Measurements from ENCODE around the gene LUC7L3. TPM values are rescaled to one million over a fixed set of nuclear protein-coding genes. Genes with fewer than 3 reads are reported as not detected.
A peak's percentile ranks its signal among the peaks of the same experiment; 100 is the strongest.

LUC7L3 gene
- total and polyA plus RNA-seq, 2 of the 13 experiments (the other 11 are each of a cell fraction or from before 2014, with no cell fraction given), result 108 to 120 TPM

DNA sequence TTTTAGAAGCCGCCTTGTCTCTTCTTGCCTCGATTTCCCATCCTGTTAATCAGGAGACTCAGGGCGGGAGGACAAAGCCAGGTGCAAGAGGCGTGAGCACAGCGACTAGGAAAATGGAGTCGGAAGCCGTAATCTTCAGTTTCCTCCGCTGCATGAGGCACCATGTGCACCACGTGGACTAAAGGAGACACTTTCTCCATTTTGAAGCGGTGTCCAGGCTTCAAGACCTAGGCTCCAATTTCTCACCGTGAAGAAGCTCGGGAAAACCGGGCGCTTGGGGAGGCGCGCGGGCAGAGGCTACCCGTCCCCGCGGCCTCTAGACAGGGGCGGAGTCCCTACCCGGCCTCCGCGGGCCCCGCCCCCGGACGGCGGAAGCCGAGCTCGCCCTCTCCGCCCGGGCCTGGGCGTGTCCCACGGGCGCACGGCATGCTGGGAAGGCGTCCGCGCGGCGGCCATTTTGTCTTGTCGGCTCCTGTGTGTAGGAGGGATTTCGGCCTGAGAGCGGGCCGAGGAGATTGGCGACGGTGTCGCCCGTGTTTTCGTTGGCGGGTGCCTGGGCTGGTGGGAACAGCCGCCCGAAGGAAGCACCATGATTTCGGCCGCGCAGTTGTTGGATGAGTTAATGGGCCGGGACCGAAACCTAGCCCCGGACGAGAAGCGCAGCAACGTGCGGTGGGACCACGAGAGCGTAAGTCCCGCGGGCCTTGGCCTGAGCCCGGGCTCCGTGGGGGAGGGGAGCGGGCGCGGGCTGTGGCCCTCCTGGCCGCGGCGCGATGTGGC is at the start of gene LUC7L3 (continued):
- TF ChIP-seq, protein P1, sequence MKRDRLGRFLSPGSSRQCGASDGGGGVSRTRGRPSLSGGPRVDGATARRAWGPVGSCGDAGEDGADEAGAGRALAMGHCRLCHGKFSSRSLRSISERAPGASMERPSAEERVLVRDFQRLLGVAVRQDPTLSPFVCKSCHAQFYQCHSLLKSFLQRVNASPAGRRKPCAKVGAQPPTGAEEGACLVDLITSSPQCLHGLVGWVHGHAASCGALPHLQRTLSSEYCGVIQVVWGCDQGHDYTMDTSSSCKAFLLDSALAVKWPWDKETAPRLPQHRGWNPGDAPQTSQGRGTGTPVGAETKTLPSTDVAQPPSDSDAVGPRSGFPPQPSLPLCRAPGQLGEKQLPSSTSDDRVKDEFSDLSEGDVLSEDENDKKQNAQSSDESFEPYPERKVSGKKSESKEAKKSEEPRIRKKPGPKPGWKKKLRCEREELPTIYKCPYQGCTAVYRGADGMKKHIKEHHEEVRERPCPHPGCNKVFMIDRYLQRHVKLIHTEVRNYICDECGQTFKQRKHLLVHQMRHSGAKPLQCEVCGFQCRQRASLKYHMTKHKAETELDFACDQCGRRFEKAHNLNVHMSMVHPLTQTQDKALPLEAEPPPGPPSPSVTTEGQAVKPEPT (CRISPR knock-in tag; IDR thresholded peaks at IDR 0.05; ENCODE audit: low read depth), result 0 out of 2 replicates have a peak, but pooled peaks have one; percentile 54
- TF ChIP-seq, protein P2, sequence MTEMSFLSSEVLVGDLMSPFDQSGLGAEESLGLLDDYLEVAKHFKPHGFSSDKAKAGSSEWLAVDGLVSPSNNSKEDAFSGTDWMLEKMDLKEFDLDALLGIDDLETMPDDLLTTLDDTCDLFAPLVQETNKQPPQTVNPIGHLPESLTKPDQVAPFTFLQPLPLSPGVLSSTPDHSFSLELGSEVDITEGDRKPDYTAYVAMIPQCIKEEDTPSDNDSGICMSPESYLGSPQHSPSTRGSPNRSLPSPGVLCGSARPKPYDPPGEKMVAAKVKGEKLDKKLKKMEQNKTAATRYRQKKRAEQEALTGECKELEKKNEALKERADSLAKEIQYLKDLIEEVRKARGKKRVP (CRISPR knock-in tag; IDR thresholded peaks at IDR 0.05), result peak in 1 of 2 experiments; percentile 56; a peak in 1 of 4 replicates
- TF ChIP-seq, protein P3, sequence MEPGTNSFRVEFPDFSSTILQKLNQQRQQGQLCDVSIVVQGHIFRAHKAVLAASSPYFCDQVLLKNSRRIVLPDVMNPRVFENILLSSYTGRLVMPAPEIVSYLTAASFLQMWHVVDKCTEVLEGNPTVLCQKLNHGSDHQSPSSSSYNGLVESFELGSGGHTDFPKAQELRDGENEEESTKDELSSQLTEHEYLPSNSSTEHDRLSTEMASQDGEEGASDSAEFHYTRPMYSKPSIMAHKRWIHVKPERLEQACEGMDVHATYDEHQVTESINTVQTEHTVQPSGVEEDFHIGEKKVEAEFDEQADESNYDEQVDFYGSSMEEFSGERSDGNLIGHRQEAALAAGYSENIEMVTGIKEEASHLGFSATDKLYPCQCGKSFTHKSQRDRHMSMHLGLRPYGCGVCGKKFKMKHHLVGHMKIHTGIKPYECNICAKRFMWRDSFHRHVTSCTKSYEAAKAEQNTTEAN (CRISPR knock-in tag; conservative IDR thresholded peaks at IDR 0.05), result peak; percentile 89
- TF ChIP-seq RXRB (CRISPR knock-in tag; IDR thresholded peaks at IDR 0.05; ENCODE audit: borderline replicate concordance) (peak; percentile 58), NR2C2 (CRISPR knock-in tag; IDR thresholded peaks at IDR 0.05; ENCODE audit: borderline replicate concordance) (peak; percentile 78; the same call in 1 of the 2 replicates), POLR2AphosphoS2 (IDR thresholded peaks at IDR 0.05; ENCODE audit: low read depth, low read length) (peak; percentile 93; the same call in 1 of the 2 replicates), KAT7 (CRISPR knock-in tag; IDR thresholded peaks at IDR 0.05; ENCODE audit: borderline replicate concordance) (peak; percentile 85; the same call in 1 of the 2 replicates), SATB2 (CRISPR knock-in tag; IDR thresholded peaks at IDR 0.05) (peak; percentile 75; the same call in 1 of the 2 replicates), PRPF4 (IDR thresholded peaks at IDR 0.05; ENCODE audit: low read depth, low read length, poor library complexity, severe bottlenecking) (peak; percentile 60), RFX1 (IDR thresholded peaks at IDR 0.05) (no peak), ZNF607 (CRISPR knock-in tag; IDR thresholded peaks at IDR 0.05; ENCODE audit: borderline replicate concordance) (peak; percentile 91), ZFP36L1 (CRISPR knock-in tag; IDR thresholded peaks at IDR 0.05) (no peak; the same call in none of the 2 replicates)
- TF ChIP-seq, protein P4, sequence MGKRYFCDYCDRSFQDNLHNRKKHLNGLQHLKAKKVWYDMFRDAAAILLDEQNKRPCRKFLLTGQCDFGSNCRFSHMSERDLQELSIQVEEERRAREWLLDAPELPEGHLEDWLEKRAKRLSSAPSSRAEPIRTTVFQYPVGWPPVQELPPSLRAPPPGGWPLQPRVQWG (CRISPR knock-in tag; IDR thresholded peaks at IDR 0.05; ENCODE audit: borderline replicate concordance, low read depth), result no peak
- TF ChIP-seq, protein P5, sequence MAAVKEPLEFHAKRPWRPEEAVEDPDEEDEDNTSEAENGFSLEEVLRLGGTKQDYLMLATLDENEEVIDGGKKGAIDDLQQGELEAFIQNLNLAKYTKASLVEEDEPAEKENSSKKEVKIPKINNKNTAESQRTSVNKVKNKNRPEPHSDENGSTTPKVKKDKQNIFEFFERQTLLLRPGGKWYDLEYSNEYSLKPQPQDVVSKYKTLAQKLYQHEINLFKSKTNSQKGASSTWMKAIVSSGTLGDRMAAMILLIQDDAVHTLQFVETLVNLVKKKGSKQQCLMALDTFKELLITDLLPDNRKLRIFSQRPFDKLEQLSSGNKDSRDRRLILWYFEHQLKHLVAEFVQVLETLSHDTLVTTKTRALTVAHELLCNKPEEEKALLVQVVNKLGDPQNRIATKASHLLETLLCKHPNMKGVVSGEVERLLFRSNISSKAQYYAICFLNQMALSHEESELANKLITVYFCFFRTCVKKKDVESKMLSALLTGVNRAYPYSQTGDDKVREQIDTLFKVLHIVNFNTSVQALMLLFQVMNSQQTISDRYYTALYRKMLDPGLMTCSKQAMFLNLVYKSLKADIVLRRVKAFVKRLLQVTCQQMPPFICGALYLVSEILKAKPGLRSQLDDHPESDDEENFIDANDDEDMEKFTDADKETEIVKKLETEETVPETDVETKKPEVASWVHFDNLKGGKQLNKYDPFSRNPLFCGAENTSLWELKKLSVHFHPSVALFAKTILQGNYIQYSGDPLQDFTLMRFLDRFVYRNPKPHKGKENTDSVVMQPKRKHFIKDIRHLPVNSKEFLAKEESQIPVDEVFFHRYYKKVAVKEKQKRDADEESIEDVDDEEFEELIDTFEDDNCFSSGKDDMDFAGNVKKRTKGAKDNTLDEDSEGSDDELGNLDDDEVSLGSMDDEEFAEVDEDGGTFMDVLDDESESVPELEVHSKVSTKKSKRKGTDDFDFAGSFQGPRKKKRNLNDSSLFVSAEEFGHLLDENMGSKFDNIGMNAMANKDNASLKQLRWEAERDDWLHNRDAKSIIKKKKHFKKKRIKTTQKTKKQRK (IDR thresholded peaks at IDR 0.05; ENCODE audit: low read length), result no peak
- TF ChIP-seq, protein P6, sequence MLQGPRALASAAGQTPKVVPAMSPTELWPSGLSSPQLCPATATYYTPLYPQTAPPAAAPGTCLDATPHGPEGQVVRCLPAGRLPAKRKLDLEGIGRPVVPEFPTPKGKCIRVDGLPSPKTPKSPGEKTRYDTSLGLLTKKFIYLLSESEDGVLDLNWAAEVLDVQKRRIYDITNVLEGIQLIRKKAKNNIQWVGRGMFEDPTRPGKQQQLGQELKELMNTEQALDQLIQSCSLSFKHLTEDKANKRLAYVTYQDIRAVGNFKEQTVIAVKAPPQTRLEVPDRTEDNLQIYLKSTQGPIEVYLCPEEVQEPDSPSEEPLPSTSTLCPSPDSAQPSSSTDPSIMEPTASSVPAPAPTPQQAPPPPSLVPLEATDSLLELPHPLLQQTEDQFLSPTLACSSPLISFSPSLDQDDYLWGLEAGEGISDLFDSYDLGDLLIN (CRISPR knock-in tag; IDR thresholded peaks at IDR 0.05; ENCODE audit: borderline replicate concordance), result 0 out of 2 replicates have a peak, but pooled peaks have one; percentile 16
